Peyer's patch (tissue), 4 donors: ENCODE results near the gene TMEM143.

Experiments used
- POLR2A ChIP-seq, 2 donors: fragments of 450-650 bp; IDR thresholded peaks; one replicate each; pipeline ENCODE4 v1.5.1; 2017; ENCODE audit warnings: antibody characterized with exemption in 2 of 2, mild to moderate bottlenecking in 2 of 2, moderate library complexity in 2 of 2
- TF ChIP-seq, protein P1 (sequence below), 6 experiments: fragments of 450-650 bp in 4 of 6; fragments of 200-600 bp in 2 of 6; sonication (generic) in 1 of 6; IDR thresholded peaks; one replicate each; pipeline ENCODE4 v1.5.1; 2017 to 2019; ENCODE audit warnings: antibody characterized with exemption in 6 of 6, mild to moderate bottlenecking in 3 of 6, moderate library complexity in 1 of 6

DNA sequence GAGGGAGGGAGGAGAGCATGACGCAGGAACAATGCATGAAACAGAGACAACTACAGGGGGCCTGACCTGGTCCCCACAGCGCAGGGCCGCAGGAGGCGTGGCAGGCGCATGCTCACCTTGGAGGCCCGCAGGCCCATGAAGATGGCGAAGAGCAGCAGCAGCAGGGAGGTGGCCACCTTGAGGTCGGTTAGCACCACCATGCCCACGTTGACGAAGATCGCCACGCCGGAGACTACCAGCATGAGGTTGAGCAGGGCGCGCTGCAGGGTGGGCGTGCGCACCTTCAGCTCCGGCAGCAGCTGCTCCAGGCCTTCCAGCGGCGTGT lies 21.4 kb downstream of the TMEM143 start:
- TF ChIP-seq, protein P1, sequence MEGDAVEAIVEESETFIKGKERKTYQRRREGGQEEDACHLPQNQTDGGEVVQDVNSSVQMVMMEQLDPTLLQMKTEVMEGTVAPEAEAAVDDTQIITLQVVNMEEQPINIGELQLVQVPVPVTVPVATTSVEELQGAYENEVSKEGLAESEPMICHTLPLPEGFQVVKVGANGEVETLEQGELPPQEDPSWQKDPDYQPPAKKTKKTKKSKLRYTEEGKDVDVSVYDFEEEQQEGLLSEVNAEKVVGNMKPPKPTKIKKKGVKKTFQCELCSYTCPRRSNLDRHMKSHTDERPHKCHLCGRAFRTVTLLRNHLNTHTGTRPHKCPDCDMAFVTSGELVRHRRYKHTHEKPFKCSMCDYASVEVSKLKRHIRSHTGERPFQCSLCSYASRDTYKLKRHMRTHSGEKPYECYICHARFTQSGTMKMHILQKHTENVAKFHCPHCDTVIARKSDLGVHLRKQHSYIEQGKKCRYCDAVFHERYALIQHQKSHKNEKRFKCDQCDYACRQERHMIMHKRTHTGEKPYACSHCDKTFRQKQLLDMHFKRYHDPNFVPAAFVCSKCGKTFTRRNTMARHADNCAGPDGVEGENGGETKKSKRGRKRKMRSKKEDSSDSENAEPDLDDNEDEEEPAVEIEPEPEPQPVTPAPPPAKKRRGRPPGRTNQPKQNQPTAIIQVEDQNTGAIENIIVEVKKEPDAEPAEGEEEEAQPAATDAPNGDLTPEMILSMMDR (IDR thresholded peaks at IDR 0.05), result no peak
- no peak for TF ChIP-seq POLR2A (IDR thresholded peaks at IDR 0.05)
